GM12878 (cell line): ENCODE measurements around the gene CCDC28B. TPM values are rescaled to one million over a fixed set of nuclear protein-coding genes. Genes with fewer than 3 reads are reported as not detected.
A peak's percentile ranks its signal among the peaks of the same experiment; 100 is the strongest.

Experiments
- ATAC-seq: fragments of 200-7000 bp; cut with Tn5 transposase; 3 replicates; pipeline ENCODE4 v1.9.1; 2020; ENCODE audit warnings: mild to moderate bottlenecking, moderate library complexity
- BruUV-seq: library from RNA; stranded (reverse); fragments of 400-500 nt; replicated peaks from 2 replicates; lab custom pipeline; 2021; lab: Mats Ljungman, UMichigan
- CTCF ChIA-PET: fragments of 300-600 bp; sonication (Branson Sonifier 250); formaldehyde crosslinking; extraction: SDS; loops from one replicate; lab custom pipeline; 2021; ENCODE audit warnings: inconsistent platforms; lab: Yijun Ruan, JAX
- POLR2A ChIA-PET: fragments of 350-600 bp; formaldehyde crosslinking; extraction: SDS; loops from one replicate; lab custom pipeline; 2021; ENCODE audit warnings: inconsistent platforms; lab: Charles Lee
- RAD21 ChIA-PET: fragments of 300-600 bp; sonication (Branson Sonifier 250); formaldehyde crosslinking; loops from one replicate; lab custom pipeline; 2023; ENCODE audit warnings: antibody characterized with exemption; ENCODE audit not compliant: unreplicated experiment; lab: Charles Lee
- SMC1A ChIA-PET: fragments of 300-600 bp; sonication (Branson Sonifier 250); formaldehyde crosslinking; loops from one replicate; lab custom pipeline; 2023; ENCODE audit not compliant: unreplicated experiment, uncharacterized antibody; lab: Charles Lee
- DNase-seq: peaks from one replicate; pipeline ENCODE4 v3.0.0-alpha.2; 2011; ENCODE audit warnings: low read depth, low spot score
- FAIRE-seq: peaks from 3 replicates; lab custom pipeline; 2011; peaks lifted over from hg19 to GRCh38; lab: Jason Lieb, UNC
- H2AFZ ChIP-seq: 2 replicates; pipeline ENCODE4 v1.6.0; 2011; ENCODE audit warnings: low read depth, low read length, control low read depth; ENCODE audit not compliant: control insufficient read depth
- H3K27ac ChIP-seq: 2 replicates; pipeline ENCODE4 v1.5.1; 2011; ENCODE audit warnings: control low read depth; ENCODE audit not compliant: control insufficient read depth, insufficient read depth
- H3K27me3 ChIP-seq, 2 experiments: replicated peaks in 1 of 2; 2 replicates each; pipeline versions ENCODE4 v1.6.0 to v1.6.1; 2011; ENCODE audit warnings: low read length in 1 of 2; ENCODE audit not compliant: control insufficient read depth in 2 of 2, insufficient read depth in 2 of 2
- H3K36me3 ChIP-seq, 2 experiments: 2 replicates each; pipeline ENCODE4 v1.5.1; 2011; ENCODE audit warnings: low read length in 1 of 2; ENCODE audit not compliant: control insufficient read depth in 2 of 2, insufficient read depth in 2 of 2
- H3K4me1 ChIP-seq: 2 replicates; pipeline ENCODE4 v1.6.1; 2011; ENCODE audit warnings: mild to moderate bottlenecking, low read length, moderate library complexity, mixed read lengths; ENCODE audit not compliant: control insufficient read depth, insufficient read depth
- H3K4me2 ChIP-seq: 2 replicates; pipeline ENCODE4 v1.6.0; 2011; ENCODE audit warnings: control low read depth; ENCODE audit not compliant: control insufficient read depth, insufficient read depth
- H3K4me3 ChIP-seq: fragments of 200-600 bp; sonication (generic); 2 replicates; pipeline ENCODE4 v1.5.1; 2016
- H3K79me2 ChIP-seq: 2 replicates; pipeline ENCODE4 v1.6.0; 2011; ENCODE audit warnings: low read length; ENCODE audit not compliant: control insufficient read depth, insufficient read depth
- H3K9ac ChIP-seq: 2 replicates; pipeline ENCODE4 v1.8.0; 2011; ENCODE audit warnings: low read length, control low read depth, mixed read lengths; ENCODE audit not compliant: control insufficient read depth, insufficient read depth
- H3K9me3 ChIP-seq: replicated peaks from 3 replicates; pipeline ENCODE4 v1.5.1; 2011; ENCODE audit warnings: mild to moderate bottlenecking, low read length; ENCODE audit not compliant: control insufficient read depth, insufficient read depth
- H4K20me1 ChIP-seq: 2 replicates; pipeline ENCODE4 v1.6.0; 2011; ENCODE audit not compliant: control insufficient read depth, insufficient read depth
- BCL3 ChIP-seq: IDR thresholded peaks from 2 replicates; pipeline ENCODE4 v1.6.1; 2011; ENCODE audit warnings: borderline replicate concordance, low read depth, mild to moderate bottlenecking, moderate library complexity, low read length; ENCODE audit not compliant: insufficient read depth, poor library complexity, severe bottlenecking
- CHD4 ChIP-seq: fragments of 200-600 bp; sonication (generic); IDR thresholded peaks from 2 replicates; pipeline ENCODE4 v1.6.1; 2016; ENCODE audit warnings: mild to moderate bottlenecking
- EP300 ChIP-seq, 2 experiments: fragments of 150-350 bp in 1 of 2; IDR thresholded peaks; 2 replicates each; pipeline ENCODE4 v1.6.1; 2011 to 2012; ENCODE audit warnings: low read depth in 2 of 2, low read length in 2 of 2, borderline replicate concordance in 1 of 2, improper control_type of control experiment in 1 of 2, inconsistent platforms in 1 of 2; ENCODE audit not compliant: control insufficient read depth in 1 of 2
- HCFC1 ChIP-seq: fragments of 150-350 bp; IDR thresholded peaks from 2 replicates; pipeline ENCODE4 v1.6.1; 2014; ENCODE audit warnings: low read length
- IRF3 ChIP-seq: fragments of 450-650 bp; IDR thresholded peaks from 2 replicates; pipeline ENCODE4 v1.6.1; 2014; ENCODE audit warnings: mild to moderate bottlenecking
- MEF2A ChIP-seq: IDR thresholded peaks from 2 replicates; pipeline ENCODE4 v1.6.1; 2011; ENCODE audit warnings: low read depth, mild to moderate bottlenecking, low read length, moderate library complexity; ENCODE audit not compliant: insufficient read depth
- MTA2 ChIP-seq: fragments of 450-650 bp; IDR thresholded peaks from 2 replicates; pipeline ENCODE4 v1.6.1; 2016; ENCODE audit warnings: low read depth, mild to moderate bottlenecking, moderate library complexity
- MXI1 ChIP-seq: fragments of 150-350 bp; IDR thresholded peaks from 2 replicates; pipeline ENCODE4 v1.6.1; 2011; ENCODE audit warnings: low read depth, mild to moderate bottlenecking, inconsistent platforms, low read length, improper control_type of control experiment
- NR2F1 ChIP-seq: fragments of 450-650 bp; conservative IDR thresholded peaks from 2 replicates; pipeline ENCODE4 v1.6.1; 2017; ENCODE audit warnings: mild to moderate bottlenecking
- POLR2A ChIP-seq: IDR thresholded peaks from 2 replicates; pipeline ENCODE4 v1.6.1; 2011; ENCODE audit warnings: low read depth, mild to moderate bottlenecking, low read length
- PRDM15 ChIP-seq: fragments of 450-650 bp; formaldehyde crosslinking; IDR thresholded peaks from 2 replicates; pipeline ENCODE4 v1.4.0; 2020; ENCODE audit warnings: mild to moderate bottlenecking, moderate library complexity
- RFX5 ChIP-seq: IDR thresholded peaks from 2 replicates; pipeline ENCODE4 v1.6.1; 2011; ENCODE audit warnings: low read depth, low read length, improper control_type of control experiment
- STAT1 ChIP-seq: fragments of 450-650 bp; conservative IDR thresholded peaks from 2 replicates; pipeline ENCODE4 v1.6.1; 2014; ENCODE audit warnings: antibody characterized with exemption, mild to moderate bottlenecking
- TBL1XR1 ChIP-seq: IDR thresholded peaks from 2 replicates; pipeline ENCODE4 v1.6.1; 2012; ENCODE audit warnings: low read depth, low read length, improper control_type of control experiment
- ZBTB4 ChIP-seq: fragments of 450-650 bp; formaldehyde crosslinking; IDR thresholded peaks from 2 replicates; pipeline ENCODE4 v1.4.0; 2022; ENCODE audit warnings: mild to moderate bottlenecking, moderate library complexity
- ZSCAN29 ChIP-seq: fragments of 450-650 bp; IDR thresholded peaks from 2 replicates; pipeline ENCODE4 v1.6.1; 2017; ENCODE audit warnings: mild to moderate bottlenecking, moderate library complexity
- WGBS: methylation state at CpG from one replicate; pipeline ENCODE4 v1.1.6; 2016; ENCODE audit warnings: low lambda C conversion rate; ENCODE audit not compliant: insufficient replicate concordance, insufficient coverage; ENCODE audit errors: missing lambda C conversion rate; 5-methylcytosine and 5-hydroxymethylcytosine counted together
- in situ Hi-C: fragments of 300-500 bp; cut with MboI; formaldehyde crosslinking; loops from 9 replicates; pipeline ENCODE4 v1.14.3; 2018; ENCODE audit warnings: mixed read lengths
- intact Hi-C: fragments of 100-400 bp; cut with micrococcal nuclease; formaldehyde crosslinking; loops from one replicate; pipeline ENCODE4 v1.14.2; 2022; ENCODE audit not compliant: unreplicated experiment
- polyA plus RNA-seq, 11 experiments: library from polyadenylated mRNA; depleted of rRNA in 4 of 11; unstranded in 6 of 11; stranded (reverse) in 5 of 11; fragments of >200 nt; fragmentation: Nextera tagmentation in 4 of 11; fragmentation: Illumina TruSeq in 1 of 11; extraction: Ambion mirVana in 4 of 11; extraction: Trizol in 1 of 11; gene quantifications; 1 replicate in 1 of 11; 2 replicates in 10 of 11; pipeline versions ENCODE4 v1.2.1 to v1.2.3, GENCODE V29; 2011 to 2016; ENCODE audit warnings: inconsistent platforms in 2 of 11, missing spikeins in 2 of 11, low read depth in 1 of 11
- total RNA-seq, 4 experiments: library from RNA; depleted of rRNA in 3 of 4; stranded (reverse); fragments of >200 nt in 3 of 4; fragmentation: Illumina TruSeq in 1 of 4; extraction: Trizol in 1 of 4; gene quantifications; 2 replicates each; pipeline versions ENCODE4 v1.2.1 to v1.2.3, GENCODE V29; 2013 to 2021

Gene CCDC28B
- total and polyA plus RNA-seq, 10 of the 15 experiments (the other 5 are each of a cell fraction or from before 2014, with no cell fraction given): 10.5 to 135 (median 90.6) TPM

- RAD21 ChIA-PET: interaction anchor here (0.7 kb wide), 1 partner anchor 222 kb away, joined by 7 read pairs; no protein-coding TSS in a partner anchor
- Histone ChIP-seq H4K20me1 (no peaks in the 10 kb centered on the region; the same call in 1 of the 2 replicates), H2AFZ (no peak overlapping the region), H3K9me3 (no peaks in the 10 kb centered on the region), H3K9ac (0 out of 2 replicates have a peak overlapping the region, but pooled peaks have one; percentile 22), H3K79me2 (peaks cover 48% of the 10 kb centered on the region), H3K36me3 (peaks cover 19 to 49% of the 10 kb centered on the region in 2 experiments), H3K4me2 (peak overlapping the region; percentile 7), H3K4me1 (peaks cover 14% of the 10 kb centered on the region), H3K27me3 (no peaks in the 10 kb centered on the region), H3K27ac (no peak overlapping the region), H3K4me3 (no peak overlapping the region)
- CTCF ChIA-PET: interaction anchor here (0.7 to 1.6 kb wide), 2 partner anchors 29 to 62 kb away, joined by 3 to 5 read pairs; no protein-coding TSS in a partner anchor
- ATAC-seq (no peak), FAIRE-seq (no peak), DNase-seq (no peak)
- BruUV-seq: TSS peak; percentile 11
- POLR2A ChIA-PET: interaction anchor here (1.0 kb wide), 1 partner anchor 15 kb away, joined by 3 read pairs; the partner anchor contains the start of gene CCDC28B
- intact Hi-C loops (no loop called here), in situ Hi-C loops (no loop called here)
- WGBS: 100% methylated on average over 2 of the region's 2 CpGs
- SMC1A ChIA-PET: no interaction called here
- TF ChIP-seq EP300 (IDR thresholded peaks at IDR 0.05; ENCODE audit: borderline replicate concordance in 1 of 2, control insufficient read depth in 1 of 2, low read depth in 2 of 2, low read length in 2 of 2) (no peak), MXI1 (no peak), ZSCAN29 (no peak), CHD4 (no peak), STAT1 (no peak), HCFC1 (no peak), NR2F1 (no peak), IRF3 (no peak), MEF2A (no peak), MTA2 (no peak), PRDM15 (CRISPR knock-in tag) (no peak), ZBTB4 (no peak), BCL3 (no peak), TBL1XR1 (no peak), POLR2A (no peak), RFX5 (no peak)
Measured at GRCh38 chr1:32186077-32186476, 14.3 kb upstream of the CCDC28B start.
